Mesendoderm (in vitro differentiated cells): ENCODE data around the gene HTT. TPM values are rescaled to one million over a fixed set of nuclear protein-coding genes. Genes with fewer than 3 reads are reported as not detected.

ENCODE experiments used
- DNase-seq: peaks from one replicate; pipeline ENCODE4 v3.0.0; 2013
- H2AK5ac ChIP-seq: 2 replicates; pipeline ENCODE4 v1.6.1; 2013; ENCODE audit warnings: low read length, inconsistent platforms
- H2BK120ac ChIP-seq: 2 replicates; pipeline ENCODE4 v1.6.1; 2013; ENCODE audit warnings: low read depth, mild to moderate bottlenecking, low read length, moderate library complexity, mixed read lengths
- H2BK15ac ChIP-seq: replicated peaks from 2 replicates; pipeline ENCODE4 v1.6.1; 2013; ENCODE audit warnings: low read depth, mild to moderate bottlenecking, moderate library complexity
- H2BK5ac ChIP-seq: 2 replicates; pipeline ENCODE4 v1.6.1; 2013; ENCODE audit warnings: low read length, inconsistent platforms
- H3K18ac ChIP-seq: 2 replicates; pipeline ENCODE4 v1.6.1; 2013; ENCODE audit warnings: mild to moderate bottlenecking, low read length, mixed read lengths
- H3K23ac ChIP-seq: one replicate; pipeline ENCODE4 v1.6.1; 2013; ENCODE audit warnings: low read length
- H3K27ac ChIP-seq: 2 replicates; pipeline ENCODE4 v1.5.1; 2013; ENCODE audit warnings: low read depth, mild to moderate bottlenecking, inconsistent platforms, low read length, moderate library complexity
- H3K27me3 ChIP-seq: 2 replicates; pipeline ENCODE4 v1.6.1; 2013; ENCODE audit warnings: low read length, control low read depth, mild to moderate bottlenecking, inconsistent platforms; ENCODE audit not compliant: insufficient read depth, poor library complexity
- H3K36me3 ChIP-seq: 2 replicates; pipeline ENCODE4 v1.6.1; 2013; ENCODE audit warnings: low read length, inconsistent platforms; ENCODE audit not compliant: control insufficient read depth, insufficient read depth
- H3K4ac ChIP-seq: one replicate; pipeline ENCODE4 v1.6.1; 2013; ENCODE audit warnings: low read depth, mild to moderate bottlenecking, low read length, moderate library complexity
- H3K4me1 ChIP-seq: 2 replicates; pipeline ENCODE4 v1.6.1; 2013; ENCODE audit warnings: low read depth, low read length, inconsistent platforms; ENCODE audit not compliant: control insufficient read depth
- H3K4me2 ChIP-seq: 2 replicates; pipeline ENCODE4 v1.6.1; 2013; ENCODE audit warnings: low read length
- H3K4me3 ChIP-seq: 2 replicates; pipeline ENCODE4 v1.5.1; 2013; ENCODE audit warnings: mild to moderate bottlenecking, low read length
- H3K56ac ChIP-seq: one replicate; pipeline ENCODE4 v1.6.1; 2013; ENCODE audit warnings: low read length
- H3K79me1 ChIP-seq: 2 replicates; pipeline ENCODE4 v1.6.1; 2013; ENCODE audit warnings: low read length, inconsistent platforms
- H3K79me2 ChIP-seq: 2 replicates; pipeline ENCODE4 v1.6.1; 2013; ENCODE audit warnings: mild to moderate bottlenecking, low read length; ENCODE audit not compliant: control insufficient read depth, insufficient read depth
- H3K9ac ChIP-seq: 2 replicates; pipeline ENCODE4 v1.6.1; 2013; ENCODE audit warnings: low read length, inconsistent platforms
- H4K5ac ChIP-seq: one replicate; pipeline ENCODE4 v1.6.1; 2013; ENCODE audit warnings: low read length
- H4K8ac ChIP-seq: one replicate; pipeline ENCODE4 v1.6.1; 2013; ENCODE audit warnings: low read depth, mild to moderate bottlenecking, control low read depth, low read length, moderate library complexity
- WGBS: extraction: QIAGEN DNeasy Blood & Tissue Kit; methylation state at CpG from one replicate; pipeline ENCODE4 v1.1.7; 2013; ENCODE audit warnings: low lambda C conversion rate, missing lambda C conversion rate; ENCODE audit not compliant: insufficient coverage; ENCODE audit errors: extremely low coverage; 5-methylcytosine and 5-hydroxymethylcytosine counted together
- polyA plus RNA-seq, 2 experiments: library from polyadenylated mRNA; stranded (reverse); fragments of 200-250 nt; gene quantifications; one replicate each; pipeline ENCODE4 v1.2.3, GENCODE V29; 2013

HTT gene
- polyA plus RNA-seq (2013, experiment 1 of 2) = 24.0 TPM
- polyA plus RNA-seq (2013, experiment 2 of 2) = 23.6 TPM

DNA sequence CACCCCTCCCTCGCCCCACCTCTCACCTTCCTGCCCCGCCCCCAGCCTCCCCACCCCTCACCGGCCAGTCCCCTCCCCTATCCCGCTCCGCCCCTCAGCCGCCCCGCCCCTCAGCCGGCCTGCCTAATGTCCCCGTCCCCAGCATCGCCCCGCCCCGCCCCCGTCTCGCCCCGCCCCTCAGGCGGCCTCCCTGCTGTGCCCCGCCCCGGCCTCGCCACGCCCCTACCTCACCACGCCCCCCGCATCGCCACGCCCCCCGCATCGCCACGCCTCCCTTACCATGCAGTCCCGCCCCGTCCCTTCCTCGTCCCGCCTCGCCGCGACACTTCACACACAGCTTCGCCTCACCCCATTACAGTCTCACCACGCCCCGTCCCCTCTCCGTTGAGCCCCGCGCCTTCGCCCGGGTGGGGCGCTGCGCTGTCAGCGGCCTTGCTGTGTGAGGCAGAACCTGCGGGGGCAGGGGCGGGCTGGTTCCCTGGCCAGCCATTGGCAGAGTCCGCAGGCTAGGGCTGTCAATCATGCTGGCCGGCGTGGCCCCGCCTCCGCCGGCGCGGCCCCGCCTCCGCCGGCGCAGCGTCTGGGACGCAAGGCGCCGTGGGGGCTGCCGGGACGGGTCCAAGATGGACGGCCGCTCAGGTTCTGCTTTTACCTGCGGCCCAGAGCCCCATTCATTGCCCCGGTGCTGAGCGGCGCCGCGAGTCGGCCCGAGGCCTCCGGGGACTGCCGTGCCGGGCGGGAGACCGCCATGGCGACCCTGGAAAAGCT lies at the start of gene HTT, which contains the start of gene HTT-AS:
TSS of gene HTT (plus strand) at position 604 of the 768 bp plus-strand sequence. CDS start at position 749, 145 bp downstream.
TSS of gene HTT-AS (minus strand) at position 461 of the 768 bp plus-strand sequence.
- Histone ChIP-seq H2BK5ac (no peak within 1 kb of the TSS), H3K27ac (peak within 1 kb of the TSS; percentile 90), H3K4me3 (peak within 1 kb of the TSS; percentile 93), H3K4me2 (peak within 1 kb of the TSS; percentile 65), H3K79me2 (peaks cover 31% of the 10 kb centered on the region), H3K56ac (peak within 1 kb of the TSS; percentile 97), H3K79me1 (peaks cover 6% of the 10 kb centered on the region), H3K23ac (no peak within 1 kb of the TSS), H3K4ac (peak within 1 kb of the TSS; percentile 24), H2BK120ac (no peak within 1 kb of the TSS), H3K4me1 (peaks cover 2% of the 10 kb centered on the region), H3K9ac (peak within 1 kb of the TSS; percentile 92), H4K5ac (no peak within 1 kb of the TSS), H3K36me3 (no peaks in the 10 kb centered on the region), H2AK5ac (no peak within 1 kb of the TSS), H4K8ac (no peak within 1 kb of the TSS), H3K18ac (peak within 1 kb of the TSS; percentile 63), H3K27me3 (no peaks in the 10 kb centered on the region), H2BK15ac (no peak within 1 kb of the TSS)
- no CpG with 5 or more reads among the region's 81 CpGs for WGBS
- DNase-seq = peak; percentile 95

DNA sequence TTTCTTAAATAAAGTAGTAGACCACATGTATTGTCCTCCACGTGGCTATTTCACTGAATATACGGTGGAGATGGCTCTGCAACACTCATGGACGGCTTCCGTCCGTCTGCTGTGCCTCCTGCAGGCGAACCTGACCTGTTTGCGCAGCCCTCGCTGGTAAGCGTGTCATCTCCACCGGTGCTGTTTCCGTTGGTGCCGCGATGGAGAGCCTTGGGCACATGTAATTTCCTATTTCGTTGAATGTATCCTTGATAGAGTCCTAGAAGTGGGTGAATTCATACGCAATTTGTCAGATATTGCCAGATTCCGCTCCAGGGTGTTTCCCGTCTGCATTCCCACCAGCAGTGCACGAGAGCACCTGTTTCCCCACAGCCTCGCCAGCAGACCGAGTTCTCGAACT lies 48.6 kb upstream of the HTT start:
- DNase-seq = no peak
- WGBS = no CpG with 5 or more reads among the region's 21 CpGs
- H3K56ac ChIP-seq = no peak overlapping the region
- H3K23ac ChIP-seq = no peak overlapping the region
- H4K8ac ChIP-seq = no peak overlapping the region
- H2BK5ac ChIP-seq = no peak overlapping the region
- no peak overlapping the region for H3K4me2 ChIP-seq
- no peak overlapping the region for H4K5ac ChIP-seq
- H3K18ac ChIP-seq = no peak overlapping the region
- H3K36me3 ChIP-seq = no peaks in the 10 kb centered on the region
- H2BK15ac ChIP-seq = no peak overlapping the region
- H3K9ac ChIP-seq = no peak overlapping the region
- no peak overlapping the region for H2AK5ac ChIP-seq
- H3K79me2 ChIP-seq = no peaks in the 10 kb centered on the region
- no peak overlapping the region for H3K4me3 ChIP-seq
- no peak overlapping the region for H3K4ac ChIP-seq
- H3K79me1 ChIP-seq = no peaks in the 10 kb centered on the region
- H3K4me1 ChIP-seq = peaks cover 2% of the 10 kb centered on the region
- H3K27ac ChIP-seq = no peak overlapping the region
- no peak overlapping the region for H2BK120ac ChIP-seq
- no peaks in the 10 kb centered on the region for H3K27me3 ChIP-seq

DNA sequence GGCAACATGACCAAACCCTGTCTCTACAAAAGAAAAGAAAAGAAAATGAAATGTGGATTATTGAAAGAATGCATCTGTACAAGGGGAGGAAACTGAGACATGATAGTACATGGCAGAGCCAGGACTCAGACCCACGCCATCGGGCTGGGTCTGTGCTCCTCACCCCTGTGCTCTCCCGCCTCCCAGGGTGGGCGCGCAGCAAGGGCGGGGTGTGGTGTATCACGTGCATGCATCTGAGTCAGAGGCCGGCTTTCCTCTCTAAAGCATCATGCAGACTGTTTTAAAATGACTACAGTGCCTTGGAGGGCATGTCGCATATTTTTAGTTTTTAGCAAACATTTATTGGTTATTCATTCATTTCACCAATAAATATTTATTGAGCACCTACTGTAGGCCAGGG lies 47.9 kb upstream of the HTT start:
- no peak overlapping the region for H3K27ac ChIP-seq
- H3K4me1 ChIP-seq = no peaks in the 10 kb centered on the region
- H3K36me3 ChIP-seq = no peaks in the 10 kb centered on the region
- H3K79me1 ChIP-seq = no peaks in the 10 kb centered on the region
- no peak overlapping the region for H3K4me2 ChIP-seq
- H3K18ac ChIP-seq = no peak overlapping the region
- H3K23ac ChIP-seq = no peak overlapping the region
- no peak overlapping the region for H3K56ac ChIP-seq
- no peak overlapping the region for H4K8ac ChIP-seq
- no peak overlapping the region for H3K4ac ChIP-seq
- no peak for DNase-seq
- no peak overlapping the region for H4K5ac ChIP-seq
- H2BK5ac ChIP-seq = no peak overlapping the region
- no peaks in the 10 kb centered on the region for H3K79me2 ChIP-seq
- H2AK5ac ChIP-seq = no peak overlapping the region
- WGBS = no CpG with 5 or more reads among the region's 9 CpGs
- H2BK120ac ChIP-seq = no peak overlapping the region
- H3K4me3 ChIP-seq = no peak overlapping the region
- H3K9ac ChIP-seq = no peak overlapping the region
- no peak overlapping the region for H2BK15ac ChIP-seq
- no peaks in the 10 kb centered on the region for H3K27me3 ChIP-seq

DNA sequence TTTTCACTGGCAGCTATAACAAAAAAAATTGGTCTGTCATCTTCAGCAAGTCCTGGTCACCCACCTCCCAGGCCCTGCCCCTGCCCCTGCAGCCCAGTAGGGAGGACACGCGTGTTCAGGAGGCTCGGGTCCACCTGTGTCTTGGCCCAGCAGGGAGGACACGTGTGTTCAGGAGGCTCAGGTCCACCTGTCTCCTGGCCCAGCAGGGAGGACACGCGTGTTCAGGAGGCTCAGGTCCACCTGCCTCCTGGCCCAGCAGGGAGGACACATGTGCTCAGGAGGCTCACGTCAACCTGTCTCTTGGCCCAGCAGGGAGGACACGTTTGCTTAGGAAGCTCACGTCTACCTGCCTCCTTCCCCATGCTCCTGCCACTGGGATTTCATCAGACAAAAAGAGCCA lies 45.0 kb upstream of the HTT start:
- Histone ChIP-seq H2BK120ac (no peak overlapping the region), H2BK15ac (no peak overlapping the region), H2AK5ac (no peak overlapping the region), H3K9ac (no peak overlapping the region), H3K56ac (no peak overlapping the region), H3K79me2 (no peaks in the 10 kb centered on the region), H4K8ac (no peak overlapping the region), H3K27me3 (no peaks in the 10 kb centered on the region), H4K5ac (no peak overlapping the region), H3K4me1 (no peaks in the 10 kb centered on the region), H3K27ac (no peak overlapping the region), H3K4me3 (no peak overlapping the region), H3K4me2 (no peak overlapping the region), H3K79me1 (no peaks in the 10 kb centered on the region), H3K36me3 (no peaks in the 10 kb centered on the region), H3K4ac (no peak overlapping the region), H3K23ac (no peak overlapping the region), H3K18ac (no peak overlapping the region), H2BK5ac (no peak overlapping the region)
- no peak for DNase-seq
- WGBS = no CpG with 5 or more reads among the region's 9 CpGs

DNA sequence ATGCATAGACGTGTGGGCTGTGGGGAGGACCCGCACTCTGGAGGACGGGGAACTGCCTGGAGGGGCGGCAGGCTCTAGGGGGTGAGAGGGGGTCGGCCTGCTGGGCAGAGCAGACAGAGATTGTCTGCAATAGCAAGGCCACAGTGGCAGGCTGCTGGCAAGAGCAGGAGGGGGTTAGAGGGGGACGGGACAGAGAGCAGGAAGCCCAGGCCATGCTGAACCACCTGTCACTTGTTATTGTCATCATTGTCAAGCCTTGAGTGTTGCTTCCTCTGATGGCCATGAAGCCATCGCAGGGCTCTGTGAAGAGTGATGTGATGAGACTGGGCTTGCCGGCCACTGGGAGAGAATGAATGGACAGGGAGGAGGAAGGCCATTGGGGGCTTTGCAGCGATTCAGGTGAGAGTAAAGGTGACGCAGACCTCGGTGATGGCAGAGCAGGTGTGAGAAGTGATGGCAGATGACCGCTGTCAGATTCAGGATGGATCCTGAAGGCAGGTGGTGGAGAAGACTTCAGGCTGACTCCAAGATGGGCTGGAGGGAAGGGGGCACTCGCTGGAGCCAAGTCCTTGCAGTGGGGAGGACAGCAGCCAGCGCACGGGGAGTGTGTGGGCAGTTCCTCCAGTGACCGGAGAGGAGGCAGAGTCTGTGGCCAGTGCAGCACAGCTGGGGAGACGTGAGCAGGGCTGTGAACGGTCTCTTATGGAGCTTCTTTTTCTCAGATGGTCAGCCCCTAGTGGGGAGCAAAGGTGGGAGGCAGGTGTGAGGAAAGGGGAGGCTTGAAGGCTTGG lies 43.7 kb upstream of the HTT start:
- Histone ChIP-seq H3K23ac (no peak overlapping the region), H3K56ac (no peak overlapping the region), H3K79me1 (no peaks in the 10 kb centered on the region), H2AK5ac (no peak overlapping the region), H3K4me3 (no peak overlapping the region), H3K4me1 (no peaks in the 10 kb centered on the region), H4K5ac (no peak overlapping the region), H3K79me2 (no peaks in the 10 kb centered on the region), H3K18ac (no peak overlapping the region), H3K36me3 (no peaks in the 10 kb centered on the region), H4K8ac (no peak overlapping the region), H3K27me3 (no peaks in the 10 kb centered on the region), H3K4ac (no peak overlapping the region), H3K4me2 (no peak overlapping the region), H2BK120ac (no peak overlapping the region), H2BK5ac (no peak overlapping the region), H2BK15ac (no peak overlapping the region), H3K9ac (no peak overlapping the region), H3K27ac (no peak overlapping the region)
- WGBS = no CpG with 5 or more reads among the region's 18 CpGs
- DNase-seq = no peak
